Pancreas (tissue), 10 donors: ENCODE results near the gene CD300LD. TPM values are rescaled to one million over a fixed set of nuclear protein-coding genes. Genes with fewer than 3 reads are reported as not detected.

Source experiments
- ATAC-seq, 4 donors: fragments of 200-7000 bp; cut with Tn5 transposase; one replicate each; pipeline versions ENCODE4 v1.8.0 to v1.9.1; 2020; ENCODE audit warnings: mild to moderate bottlenecking in 4 of 4, moderate library complexity in 4 of 4
- DNase-seq, 6 donors: peaks; one replicate each; pipeline ENCODE4 v3.0.0-alpha.2; 2020
- FAIRE-seq: peaks from 2 replicates; lab custom pipeline; 2012; peaks lifted over from hg19 to GRCh38; lab: Jason Lieb, UNC
- H3K27ac ChIP-seq, 4 donors: fragments of 200-600 bp; sonication (generic); 1 replicate in 3 of 4; 2 replicates in 1 of 4; pipeline versions ENCODE4 v1.5.0 to v1.8.0; 2020
- H3K27me3 ChIP-seq, 4 donors: fragments of 200-600 bp; one replicate each; pipeline ENCODE4 v1.8.0; 2021
- H3K36me3 ChIP-seq, 3 donors: fragments of 200-600 bp; sonication (generic) in 1 of 3; one replicate each; pipeline versions ENCODE4 v1.5.0 to v1.8.0; 2020 to 2021
- H3K4me1 ChIP-seq, 3 donors: fragments of 200-600 bp; one replicate each; pipeline ENCODE4 v1.8.0; 2021
- H3K4me3 ChIP-seq, 4 donors: fragments of 200-600 bp; sonication (generic) in 2 of 4; one replicate each; pipeline versions ENCODE4 v1.5.0 to v1.8.0; 2020 to 2021
- H3K9me3 ChIP-seq, 4 donors: fragments of 200-600 bp; one replicate each; pipeline ENCODE4 v1.8.0; 2021
- CTCF ChIP-seq, 4 donors: fragments of 200-600 bp; sonication (generic) in 3 of 4; IDR thresholded peaks; one replicate each; pipeline versions ENCODE4 v1.5.0 to v1.8.0; 2021; ENCODE audit warnings: antibody characterized with exemption in 4 of 4
- WGBS, 2 donors: extraction: QIAGEN DNeasy Blood & Tissue Kit; methylation state at CpG; one replicate each; pipeline ENCODE4 v1.1.7; 2013; 5-methylcytosine and 5-hydroxymethylcytosine counted together
- intact Hi-C, 3 donors: fragments of 100-400 bp; cut with DNase I; formaldehyde crosslinking; loops; one replicate each; pipeline versions ENCODE4 v1.11.1 to v1.14.2; 2022
- polyA plus RNA-seq, 2 donors: library from polyadenylated mRNA; stranded (reverse); fragments of 200-250 nt; gene quantifications; one replicate each; pipeline ENCODE4 v1.2.3, GENCODE V29; 2013
- total RNA-seq, 6 donors: library from RNA; stranded (reverse); fragmentation: NEBNext Ultra II Directional in 4 of 6; extraction: Animal tissue kit (Norgen Biotek cat#: 25700) in 4 of 6; gene quantifications; one replicate each; pipeline versions ENCODE4 v1.2.1 to v1.2.4, GENCODE V29; 2021 to 2023
- donor health status: healthy with polysubstance abuse.
- donor health status: DM: no; HTN: no; CAD: no; lungs with moderate emphysema.
- donor health status: DM: no; HTN: no; CAD: no.
- donor health status: control.
- donor health status: control.
- donor health status: Bipolar disorder and iron deficiency.
- donor health status: DM: yes; HTN: yes; CAD: no.
- donor health status: DM: no; HTN: no; CAD: no.
- donor health status: DM: no; HTN: no; CAD: no.
- donor health status: DM: yes; HTN: yes; CAD: no.

The CD300LD gene
- total and polyA plus RNA-seq, 8 donors = not detected

GRCh38 chr17:74542166-74542565 lies 49.9 kb downstream of the CD300LD start:
- FAIRE-seq = no peak
- ATAC-seq = no peak
- H3K27ac ChIP-seq = no peak overlapping the region
- no peaks in the 10 kb centered on the region for H3K27me3 ChIP-seq
- TF ChIP-seq CTCF (IDR thresholded peaks at IDR 0.05) = no peak
- 57 to 65% methylated on average over 5 of the region's 5 CpGs for WGBS, 2 donors
- peak in 1 of 6 donors; percentile 47 for DNase-seq
- H3K4me3 ChIP-seq = no peak overlapping the region
- intact Hi-C loops = no loop called here
- H3K4me1 ChIP-seq = no peaks in the 10 kb centered on the region
- H3K36me3 ChIP-seq = no peaks in the 10 kb centered on the region
- H3K9me3 ChIP-seq = no peaks in the 10 kb centered on the region

GRCh38 chr17:74541176-74542111 lies 50.6 kb downstream of the CD300LD start:
- Histone ChIP-seq H3K27me3 (no peaks in the 10 kb centered on the region), H3K36me3 (no peaks in the 10 kb centered on the region), H3K4me3 (no peak overlapping the region), H3K27ac (no peak overlapping the region), H3K9me3 (no peaks in the 10 kb centered on the region), H3K4me1 (no peaks in the 10 kb centered on the region)
- no peak for ATAC-seq
- intact Hi-C loops = no loop called here
- 46 to 58% methylated on average over 20 to 23 of the region's 23 CpGs for WGBS, 2 donors
- no peak for TF ChIP-seq CTCF (IDR thresholded peaks at IDR 0.05)
- FAIRE-seq = no peak
- DNase-seq = peak in 1 of 6 donors; percentile 37

- Histone ChIP-seq H3K27ac (no peak overlapping the region), H3K4me1 (no peaks in the 10 kb centered on the region), H3K36me3 (no peaks in the 10 kb centered on the region), H3K27me3 (peaks cover 0 to 6% (median 0%) of the 10 kb centered on the region in 4 donors), H3K4me3 (no peak overlapping the region), H3K9me3 (no peaks in the 10 kb centered on the region)
- no peak for TF ChIP-seq CTCF (IDR thresholded peaks at IDR 0.05)
- ATAC-seq (no peak), FAIRE-seq (no peak), DNase-seq (peak in 1 of 6 donors; percentile 49)
- 41 to 57% methylated on average over 10 of the region's 10 CpGs for WGBS, 2 donors
- intact Hi-C loops = no loop called here
Observed at GRCh38 chr17:74539281-74539820, 52.7 kb downstream of the CD300LD start.

GRCh38 chr17:74536890-74537289 lies 55.2 kb downstream of the CD300LD start:
- H3K36me3 ChIP-seq = no peaks in the 10 kb centered on the region

More at GRCh38 chr17:74536890-74537289, 55.2 kb downstream of the CD300LD start:
- Histone ChIP-seq H3K9me3 (no peaks in the 10 kb centered on the region), H3K27me3 (peaks cover 0 to 6% (median 0%) of the 10 kb centered on the region in 4 donors), H3K4me3 (no peak overlapping the region), H3K4me1 (no peaks in the 10 kb centered on the region), H3K27ac (no peak overlapping the region)
- WGBS, 2 donors = 50 to 63% methylated on average over 3 of the region's 3 CpGs
- ATAC-seq = no peak
- TF ChIP-seq CTCF (IDR thresholded peaks at IDR 0.05) = no peak
- FAIRE-seq = no peak
- no peak for DNase-seq
- intact Hi-C loops = no loop called here
